Measurements from ENCODE around the gene MRPL38. TPM values are rescaled to one million over a fixed set of nuclear protein-coding genes. Genes with fewer than 3 reads are reported as not detected.

The MRPL38 gene
- total RNA-seq, 2 experiments from 2014 or later = 112 to 198 TPM

DNA sequence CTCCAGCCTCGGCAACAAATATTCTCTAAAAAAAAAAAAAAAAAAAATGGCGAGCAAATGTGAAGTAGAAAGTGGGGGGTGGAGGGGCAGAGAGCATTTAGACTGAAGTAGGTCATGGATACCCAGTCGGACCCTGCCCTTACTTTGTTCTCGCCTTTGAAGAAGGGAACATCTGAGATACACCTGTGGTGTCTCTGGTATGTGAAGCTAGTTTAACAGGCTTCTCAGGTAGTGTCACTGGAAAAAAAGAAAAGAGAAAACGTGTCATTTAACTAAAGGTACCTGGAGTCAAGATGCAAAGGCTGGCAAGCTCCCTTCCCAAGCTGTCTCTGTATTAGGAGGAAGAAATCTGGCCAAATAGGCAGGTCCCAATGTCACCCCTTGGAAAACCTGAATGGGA is 28.2 kb upstream of the MRPL38 start:
- H3K79me2 ChIP-seq (ENCODE audit: insufficient read depth, low read depth, low read length) = no peaks in the 10 kb centered on the region
- POLR2A ChIA-PET = interaction anchor here (0.5 to 0.9 kb wide), 4 partner anchors 12 to 378 kb away, joined by 3 to 6 read pairs (median 4); no protein-coding TSS in a partner anchor
- H3K9me3 ChIP-seq (ENCODE audit: low read length) = no peaks in the 10 kb centered on the region
- no peak overlapping the region for H3K4me3 ChIP-seq (ENCODE audit: low read depth, low read length, poor library complexity, severe bottlenecking)
- no TSS peak for BruUV-seq (replicated peaks)
- H3K9me2 ChIP-seq (ENCODE audit: insufficient read depth, low read length) = no peaks in the 10 kb centered on the region
- no peaks in the 10 kb centered on the region for H4K20me1 ChIP-seq (ENCODE audit: insufficient read depth, low read length)
- intact Hi-C loops (cut with micrococcal nuclease; ENCODE audit: unreplicated experiment) = no loop called here
- no peak overlapping the region for H2AFZ ChIP-seq (ENCODE audit: low read length)
- no peaks in the 10 kb centered on the region for H3K4me1 ChIP-seq (ENCODE audit: insufficient read depth, low read length, poor library complexity, severe bottlenecking)
- no peak overlapping the region for H3K27ac ChIP-seq (ENCODE audit: low read depth, low read length, poor library complexity, severe bottlenecking)
- DNase-seq (ENCODE audit: low spot score) = no peak
- CTCF ChIA-PET (ENCODE audit: unreplicated experiment) = no interaction called here
- H3K4me2 ChIP-seq (ENCODE audit: low read length) = no peak overlapping the region
- TF ChIP-seq EZH2phosphoT487 (IDR thresholded peaks at IDR 0.05; ENCODE audit: borderline replicate concordance, low read depth, low read length) (no peak), CTCF (conservative IDR thresholded peaks at IDR 0.05; ENCODE audit: low read length) (no peak)
- H3K36me3 ChIP-seq (ENCODE audit: insufficient read depth, low read length) = no peaks in the 10 kb centered on the region; the same call in 1 of the 2 replicates

DNA sequence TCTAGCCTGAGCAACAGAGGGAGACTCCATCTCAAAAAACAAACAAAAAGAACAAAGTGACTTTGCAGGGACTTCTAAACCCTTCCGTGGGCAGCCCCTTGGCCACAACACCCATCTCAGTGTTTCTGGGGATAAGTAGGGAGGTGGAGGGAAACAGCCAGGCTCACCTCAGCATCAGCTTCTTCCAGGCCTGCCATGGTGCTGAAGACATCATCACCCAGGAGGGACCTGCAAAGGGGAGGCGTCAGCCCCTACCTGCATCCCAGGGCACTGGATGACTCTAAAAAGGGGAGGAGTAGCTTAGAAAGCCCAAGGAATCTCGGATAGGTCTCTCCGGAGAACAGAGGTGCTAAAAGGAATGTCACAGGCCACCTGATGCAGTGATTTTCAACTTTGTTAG is 26.4 kb upstream of the MRPL38 start:
- no peaks in the 10 kb centered on the region; the same call in 1 of the 2 replicates for H3K36me3 ChIP-seq (ENCODE audit: insufficient read depth, low read length)
- BruUV-seq (replicated peaks) = no TSS peak
- no peak overlapping the region for H3K4me3 ChIP-seq (ENCODE audit: low read depth, low read length, poor library complexity, severe bottlenecking)
- ChIA-PET POLR2A (interaction anchor here (0.7 to 1.3 kb wide), 2 partner anchors 10 to 53 kb away, joined by 3 to 4 read pairs; partner anchors contain the start of gene FBF1), CTCF (ENCODE audit: unreplicated experiment) (no interaction called here)
- no peaks in the 10 kb centered on the region for H4K20me1 ChIP-seq (ENCODE audit: insufficient read depth, low read length)
- intact Hi-C loops (cut with micrococcal nuclease; ENCODE audit: unreplicated experiment) = no loop called here
- H2AFZ ChIP-seq (ENCODE audit: low read length) = no peak overlapping the region
- no peaks in the 10 kb centered on the region for H3K9me2 ChIP-seq (ENCODE audit: insufficient read depth, low read length)
- H3K27ac ChIP-seq (ENCODE audit: low read depth, low read length, poor library complexity, severe bottlenecking) = no peak overlapping the region
- no peak for DNase-seq (ENCODE audit: low spot score)
- no peak overlapping the region for H3K4me2 ChIP-seq (ENCODE audit: low read length)
- H3K79me2 ChIP-seq (ENCODE audit: insufficient read depth, low read depth, low read length) = no peaks in the 10 kb centered on the region
- H3K9me3 ChIP-seq (ENCODE audit: low read length) = no peaks in the 10 kb centered on the region
- TF ChIP-seq EZH2phosphoT487 (IDR thresholded peaks at IDR 0.05; ENCODE audit: borderline replicate concordance, low read depth, low read length) (no peak), CTCF (conservative IDR thresholded peaks at IDR 0.05; ENCODE audit: low read length) (no peak)
- H3K4me1 ChIP-seq (ENCODE audit: insufficient read depth, low read length, poor library complexity, severe bottlenecking) = no peaks in the 10 kb centered on the region

GRCh38 chr17:75927286-75927922 is 22.7 kb upstream of the MRPL38 start:
- ChIA-PET POLR2A (interaction anchor here (0.5 to 1.2 kb wide), 5 partner anchors 8 to 69 kb away, joined by 3 to 6 read pairs (median 3); partner anchors contain the start of gene FBF1), CTCF (ENCODE audit: unreplicated experiment) (interaction anchor here (0.9 to 1.5 kb wide), 5 partner anchors 13 to 31 kb away, joined by 3 to 5 read pairs (median 3); partner anchors contain the start of gene FBF1)
- no TSS peak for BruUV-seq (replicated peaks)
- peak overlapping the region; percentile 77 for H2AFZ ChIP-seq (ENCODE audit: low read length)
- intact Hi-C loops (cut with micrococcal nuclease; ENCODE audit: unreplicated experiment) = loop anchor here (1.0 kb wide), 1 partner anchor 22 kb away; no protein-coding TSS in a partner anchor
- no peak overlapping the region for H3K4me3 ChIP-seq (ENCODE audit: low read depth, low read length, poor library complexity, severe bottlenecking)
- TF ChIP-seq CTCF (conservative IDR thresholded peaks at IDR 0.05; ENCODE audit: low read length) (peak; percentile 79), EZH2phosphoT487 (IDR thresholded peaks at IDR 0.05; ENCODE audit: borderline replicate concordance, low read depth, low read length) (no peak)
- no peaks in the 10 kb centered on the region for H3K79me2 ChIP-seq (ENCODE audit: insufficient read depth, low read depth, low read length)
- H3K9me3 ChIP-seq (ENCODE audit: low read length) = no peaks in the 10 kb centered on the region
- no peaks in the 10 kb centered on the region for H4K20me1 ChIP-seq (ENCODE audit: insufficient read depth, low read length)
- no peak overlapping the region for H3K4me2 ChIP-seq (ENCODE audit: low read length)
- H3K27ac ChIP-seq (ENCODE audit: low read depth, low read length, poor library complexity, severe bottlenecking) = no peak overlapping the region
- peak; percentile 74 for DNase-seq (ENCODE audit: low spot score)
- no peaks in the 10 kb centered on the region for H3K9me2 ChIP-seq (ENCODE audit: insufficient read depth, low read length)
- H3K4me1 ChIP-seq (ENCODE audit: insufficient read depth, low read length, poor library complexity, severe bottlenecking) = no peaks in the 10 kb centered on the region
- no peaks in the 10 kb centered on the region; the same call in 1 of the 2 replicates for H3K36me3 ChIP-seq (ENCODE audit: insufficient read depth, low read length)
